Peyer's patch (tissue), 4 donors: ENCODE data around the gene LMO7. TPM values are rescaled to one million over a fixed set of nuclear protein-coding genes. Genes with fewer than 3 reads are reported as not detected.
A peak's percentile ranks its signal among the peaks of the same experiment; 100 is the strongest.

Experiments used
- DNase-seq, 3 donors: peaks; one replicate each; pipeline ENCODE4 v3.0.0-alpha.2; 2017 to 2019
- H3K27ac ChIP-seq, 4 donors: fragments of 200-600 bp; sonication (generic); one replicate each; pipeline ENCODE4 v1.5.1; 2016 to 2019
- H3K27me3 ChIP-seq, 2 donors: fragments of 200-600 bp; sonication (generic); one replicate each; pipeline ENCODE4 v1.5.1; 2019
- H3K36me3 ChIP-seq, 3 donors: fragments of 200-600 bp; sonication (generic); one replicate each; pipeline ENCODE4 v1.5.1; 2016 to 2019
- H3K4me1 ChIP-seq, 4 donors: fragments of 200-600 bp; sonication (generic); one replicate each; pipeline ENCODE4 v1.5.1; 2016 to 2019
- H3K4me3 ChIP-seq, 4 donors: fragments of 200-600 bp; sonication (generic); 1 replicate in 3 of 4; 2 replicates in 1 of 4; pipeline ENCODE4 v1.5.1; 2016 to 2019; ENCODE audit warnings: mild to moderate bottlenecking in 1 of 4
- H3K9me3 ChIP-seq, 4 donors: fragments of 200-600 bp; sonication (generic); one replicate each; pipeline ENCODE4 v1.5.1; 2016 to 2019; ENCODE audit warnings: mild to moderate bottlenecking in 1 of 4
- CTCF ChIP-seq, 6 experiments: fragments of 450-650 bp in 4 of 6; fragments of 200-600 bp in 2 of 6; sonication (generic) in 1 of 6; IDR thresholded peaks; one replicate each; pipeline ENCODE4 v1.5.1; 2017 to 2019; ENCODE audit warnings: antibody characterized with exemption in 6 of 6, mild to moderate bottlenecking in 3 of 6, moderate library complexity in 1 of 6
- POLR2A ChIP-seq, 2 donors: fragments of 450-650 bp; IDR thresholded peaks; one replicate each; pipeline ENCODE4 v1.5.1; 2017; ENCODE audit warnings: antibody characterized with exemption in 2 of 2, mild to moderate bottlenecking in 2 of 2, moderate library complexity in 2 of 2
- total RNA-seq, 4 donors: library from RNA; depleted of rRNA; stranded (reverse); fragments of >200 nt; gene quantifications; one replicate each; pipeline ENCODE4 v1.1.0, GENCODE V29; 2016

Gene LMO7
- total RNA-seq, 4 donors from 2014 or later, result 74.3 to 365 (median 327) TPM

- Histone ChIP-seq H3K4me3 (no peak overlapping the region), H3K4me1 (peaks cover 0 to 33% (median 2%) of the 10 kb centered on the region in 4 donors), H3K27ac (no peak overlapping the region), H3K27me3 (no peaks in the 10 kb centered on the region), H3K9me3 (no peaks in the 10 kb centered on the region), H3K36me3 (peaks cover 0 to 14% (median 0%) of the 10 kb centered on the region in 3 donors)
- TF ChIP-seq POLR2A (IDR thresholded peaks at IDR 0.05) (no peak), CTCF (IDR thresholded peaks at IDR 0.05) (no peak)
- DNase-seq, result no peak
Observed at GRCh38 chr13:75794663-75795062, 158.5 kb downstream of the LMO7 start.

GRCh38 chr13:75795274-75795673, 159.1 kb downstream of the LMO7 start:
- H3K36me3 ChIP-seq, result peaks cover 0 to 14% (median 0%) of the 10 kb centered on the region in 3 donors
- no peak overlapping the region for H3K4me3 ChIP-seq
- no peaks in the 10 kb centered on the region for H3K27me3 ChIP-seq
- H3K4me1 ChIP-seq, result peaks cover 0 to 26% (median 2%) of the 10 kb centered on the region in 4 donors
- no peak for DNase-seq
- H3K9me3 ChIP-seq, result no peaks in the 10 kb centered on the region
- H3K27ac ChIP-seq, result no peak overlapping the region
- TF ChIP-seq POLR2A (IDR thresholded peaks at IDR 0.05) (no peak), CTCF (IDR thresholded peaks at IDR 0.05) (no peak)

- no peaks in the 10 kb centered on the region for H3K9me3 ChIP-seq
- H3K27ac ChIP-seq, result peak overlapping the region in 3 of 4 donors; percentile 2 to 86 (median 77)
- peaks cover 0 to 14% (median 0%) of the 10 kb centered on the region in 3 donors for H3K36me3 ChIP-seq
- no peak overlapping the region for H3K4me3 ChIP-seq
- no peaks in the 10 kb centered on the region for H3K27me3 ChIP-seq
- H3K4me1 ChIP-seq, result peaks cover 0 to 20% (median 2%) of the 10 kb centered on the region in 4 donors
- TF ChIP-seq CTCF (IDR thresholded peaks at IDR 0.05) (no peak), POLR2A (IDR thresholded peaks at IDR 0.05) (no peak)
- no peak for DNase-seq
Observed at GRCh38 chr13:75796825-75797224, 160.7 kb downstream of the LMO7 start.

GRCh38 chr13:75797239-75797638, 161.1 kb downstream of the LMO7 start:
- H3K9me3 ChIP-seq, result no peaks in the 10 kb centered on the region
- DNase-seq, result no peak
- no peak for TF ChIP-seq CTCF (IDR thresholded peaks at IDR 0.05)
- no peak for TF ChIP-seq POLR2A (IDR thresholded peaks at IDR 0.05)
- no peak overlapping the region for H3K4me3 ChIP-seq
- peaks cover 0 to 14% (median 0%) of the 10 kb centered on the region in 3 donors for H3K36me3 ChIP-seq
- H3K4me1 ChIP-seq, result peaks cover 0 to 16% (median 2%) of the 10 kb centered on the region in 4 donors
- no peaks in the 10 kb centered on the region for H3K27me3 ChIP-seq
- peak overlapping the region in 3 of 4 donors; percentile 2 to 86 (median 77) for H3K27ac ChIP-seq

- H3K36me3 ChIP-seq, result peaks cover 0 to 14% (median 0%) of the 10 kb centered on the region in 3 donors
- H3K4me1 ChIP-seq, result peaks cover 0 to 14% (median 2%) of the 10 kb centered on the region in 4 donors
- no peak for DNase-seq
- H3K27me3 ChIP-seq, result no peaks in the 10 kb centered on the region
- no peaks in the 10 kb centered on the region for H3K9me3 ChIP-seq
- TF ChIP-seq POLR2A (IDR thresholded peaks at IDR 0.05) (no peak), CTCF (IDR thresholded peaks at IDR 0.05) (no peak)
- H3K27ac ChIP-seq, result peak overlapping the region in 3 of 4 donors; percentile 19 to 86 (median 77)
- H3K4me3 ChIP-seq, result no peak overlapping the region
Observed at GRCh38 chr13:75797719-75798118, 161.6 kb downstream of the LMO7 start.
